Fibroblast of skin of left quadriceps (primary cell): ENCODE results near the gene RGL1.
"Not testable (repeated sequence)": the region's sequence is repeated elsewhere in the genome, so short reads cannot be mapped to it uniquely, and the experiment has no call there.

Source experiments
- DNase-seq, 2 experiments: peaks; one replicate each; pipeline ENCODE4 v3.0.0-alpha.2; 2013; ENCODE audit warnings: low read depth in 2 of 2

The RGL1 gene

DNA sequence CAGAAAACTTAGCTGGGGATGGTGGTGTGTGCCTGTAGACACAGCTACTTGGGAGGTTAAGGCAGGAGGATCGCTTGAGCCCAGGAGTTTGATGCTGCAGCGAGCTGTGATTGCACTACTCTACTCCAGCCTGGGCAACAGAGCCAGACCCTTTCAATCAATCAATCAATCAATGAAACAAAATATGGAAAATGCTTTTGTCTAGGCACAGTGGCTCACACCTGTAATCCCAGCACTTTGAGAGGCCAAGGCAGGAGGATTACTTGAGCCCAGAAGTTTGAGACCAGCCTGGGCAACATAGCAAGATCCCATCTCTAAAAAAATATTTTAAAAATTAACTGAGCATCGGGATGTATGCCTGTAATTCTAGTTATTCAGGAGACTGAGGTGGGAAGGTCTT, 19.0 kb upstream of the RGL1 start:
- DNase-seq, result not testable (repeated sequence)

DNA sequence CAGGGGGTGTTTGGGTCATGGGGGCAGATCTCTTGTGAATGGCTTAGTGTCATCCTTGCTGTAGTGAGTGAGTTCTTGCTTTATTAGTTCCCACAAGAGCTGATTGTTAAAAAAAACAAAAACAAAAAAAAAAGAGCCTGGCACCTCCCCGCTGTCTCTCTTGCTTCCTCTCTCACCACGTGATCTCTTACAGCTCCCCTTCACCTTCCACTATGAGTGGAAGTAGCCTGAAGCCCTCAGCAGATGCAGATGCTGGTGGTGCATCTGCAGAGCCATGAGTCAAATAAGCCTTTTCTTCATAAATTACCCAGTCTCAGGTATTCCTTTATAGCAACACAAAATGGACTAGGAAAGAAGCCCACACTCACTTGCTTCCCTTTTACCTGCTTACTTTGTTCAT, 17.2 kb upstream of the RGL1 start:
- DNase-seq, result no peak

DNA sequence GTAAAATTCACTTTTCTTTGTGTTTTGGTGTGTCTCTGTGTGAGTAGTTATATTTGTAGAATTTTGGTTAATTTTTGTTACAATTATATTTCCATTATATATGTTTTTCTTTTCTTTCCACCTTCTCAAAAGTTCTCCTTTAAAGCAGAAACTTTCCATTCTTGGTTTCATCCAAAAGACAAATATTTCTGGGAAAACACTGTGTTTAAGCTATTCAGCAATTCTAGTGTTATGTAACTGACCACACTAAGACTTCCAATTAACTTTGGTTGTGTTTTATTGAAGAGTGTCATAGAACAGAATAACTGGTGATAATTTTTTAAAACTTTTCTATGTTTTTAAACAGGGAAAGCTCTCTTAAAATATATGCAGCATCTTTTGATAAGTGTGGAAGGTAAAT, 13.6 kb upstream of the RGL1 start:
- DNase-seq, result no peak

DNA sequence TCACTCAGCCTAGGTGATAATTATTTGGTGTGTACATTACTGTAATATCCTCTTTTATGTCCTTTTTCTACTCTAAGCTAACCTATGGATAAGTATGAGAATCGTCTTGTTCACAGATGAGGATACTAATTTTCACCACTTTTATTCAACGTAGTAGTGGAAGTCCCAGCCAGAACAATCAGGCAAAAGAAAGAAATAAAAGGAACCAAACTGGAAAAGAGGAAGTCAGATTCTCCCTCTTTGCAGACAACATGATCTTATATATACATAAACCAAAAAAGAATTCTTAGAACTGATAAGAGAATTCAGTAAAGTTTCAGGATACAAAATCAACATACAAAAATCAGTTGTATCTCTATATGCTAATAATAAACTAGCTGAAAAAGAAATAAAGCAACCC, 12.6 kb upstream of the RGL1 start:
- DNase-seq, result no peak

DNA sequence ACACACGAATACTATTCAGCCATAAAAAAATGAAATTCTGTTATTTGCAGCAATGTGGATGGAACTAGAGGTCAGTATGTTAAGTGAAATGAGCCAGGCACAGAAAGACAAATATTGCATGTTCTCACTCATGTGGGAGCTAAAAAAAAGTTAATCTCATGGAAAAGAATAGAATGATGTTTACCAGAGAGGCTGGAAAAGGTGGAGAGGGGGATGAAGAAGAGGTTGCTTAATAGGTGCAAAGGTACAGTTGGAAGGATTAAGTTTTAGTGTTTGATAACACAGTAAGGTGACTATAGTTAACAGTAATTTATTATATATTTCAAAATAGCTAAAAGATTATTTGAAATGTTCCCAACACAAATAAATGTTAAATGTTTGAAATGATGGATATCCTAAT, 10.8 kb upstream of the RGL1 start:
- no peak for DNase-seq

DNA sequence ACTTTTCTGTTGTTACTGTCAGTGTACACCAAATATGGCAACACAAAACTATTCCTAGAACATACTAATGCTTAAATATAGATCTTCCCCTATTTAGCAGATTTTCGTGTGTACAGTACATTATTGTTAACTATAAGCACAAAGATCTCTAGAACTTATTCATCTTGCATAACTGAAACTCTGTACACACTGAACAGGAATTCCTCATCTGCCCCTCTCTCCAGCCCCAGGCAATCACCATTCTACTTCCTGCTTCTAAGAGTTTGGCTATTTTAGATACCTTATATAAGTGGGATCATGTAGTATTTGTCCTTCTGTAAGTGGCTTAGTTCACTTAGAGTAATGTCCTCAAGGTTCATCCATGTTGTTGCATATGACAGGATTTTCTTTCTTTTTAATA, 4.5 kb upstream of the RGL1 start:
- DNase-seq, result no peak

DNA sequence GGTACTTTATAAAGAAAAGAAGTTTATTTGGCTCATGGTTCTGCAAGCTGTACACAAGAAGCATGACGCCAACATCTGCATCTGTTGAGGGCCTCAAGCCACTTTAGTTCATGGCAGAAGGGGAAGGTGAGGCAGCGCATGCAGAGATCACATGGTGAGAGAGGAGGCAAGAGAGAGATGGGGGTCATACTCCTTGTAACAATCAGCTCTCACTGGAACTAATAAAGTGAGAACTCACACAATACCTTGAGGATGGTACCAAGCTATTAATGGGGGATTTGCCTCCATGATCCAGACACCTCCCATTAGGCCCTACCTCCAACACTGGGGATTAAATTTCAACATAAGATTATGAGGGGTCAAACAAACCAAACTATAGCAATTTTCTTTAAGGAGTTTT, 3.3 kb upstream of the RGL1 start:
- no peak for DNase-seq

DNA sequence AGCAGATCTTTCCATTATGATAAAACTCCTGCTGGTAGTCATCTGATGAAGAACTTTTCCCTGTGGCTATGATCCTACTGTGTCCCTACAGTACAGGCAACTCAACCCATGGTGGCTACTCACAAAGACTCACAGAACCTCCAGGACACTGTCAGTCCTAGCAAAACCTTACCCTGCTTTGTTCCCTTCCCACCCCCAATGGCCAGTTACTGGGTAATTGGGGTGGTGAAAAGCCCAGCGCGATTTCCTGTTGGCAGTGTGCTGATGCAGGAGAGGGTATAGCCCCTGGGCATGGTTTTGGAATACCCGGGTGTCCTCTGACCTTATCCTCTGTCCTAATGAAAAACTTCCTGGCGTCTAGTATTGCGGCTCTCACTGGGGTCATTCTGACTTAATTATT, 533 bp upstream of the RGL1 start:
- no peak for DNase-seq

DNA sequence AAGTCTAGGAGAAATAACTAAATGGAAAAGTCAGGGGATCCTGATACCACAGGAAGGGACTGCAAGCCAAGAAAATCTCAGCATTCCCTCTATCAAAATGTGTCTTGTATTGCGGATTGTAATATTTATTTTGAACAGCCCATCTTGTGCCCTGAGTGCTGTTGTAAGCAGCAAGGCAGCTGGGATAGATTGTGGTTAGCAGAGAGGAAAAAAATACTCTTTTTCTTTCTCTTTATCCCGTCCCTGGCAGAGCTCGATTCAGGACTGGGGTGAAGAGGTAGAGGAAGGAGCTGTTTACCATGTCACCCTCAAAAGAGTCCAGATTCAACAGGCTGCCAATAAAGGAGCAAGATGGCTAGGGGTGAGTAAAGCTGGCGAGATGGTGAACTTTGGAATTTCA, 1.2 kb downstream of the RGL1 start:
- DNase-seq, result peak in 1 of 2 experiments; percentile 33

DNA sequence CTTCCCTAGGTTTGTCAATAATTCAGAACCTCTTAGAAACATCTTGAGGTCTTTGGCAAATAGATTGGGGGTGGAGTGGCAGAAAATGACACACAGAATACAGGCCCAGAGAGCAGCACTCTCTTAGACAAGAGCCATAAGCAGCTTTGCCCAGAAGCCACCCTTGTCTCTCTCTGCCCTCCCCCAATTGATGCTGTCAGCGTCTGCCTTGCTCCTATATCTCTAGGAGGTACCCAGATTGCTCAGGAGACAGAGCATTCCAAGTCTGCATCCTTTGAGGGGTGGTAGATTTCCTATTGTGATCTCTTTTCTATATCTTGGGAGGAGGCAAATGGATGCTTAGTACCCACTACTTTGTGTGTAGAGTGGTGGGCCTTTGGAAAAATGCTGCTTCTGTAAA, 1.8 kb downstream of the RGL1 start:
- DNase-seq, result no peak

DNA sequence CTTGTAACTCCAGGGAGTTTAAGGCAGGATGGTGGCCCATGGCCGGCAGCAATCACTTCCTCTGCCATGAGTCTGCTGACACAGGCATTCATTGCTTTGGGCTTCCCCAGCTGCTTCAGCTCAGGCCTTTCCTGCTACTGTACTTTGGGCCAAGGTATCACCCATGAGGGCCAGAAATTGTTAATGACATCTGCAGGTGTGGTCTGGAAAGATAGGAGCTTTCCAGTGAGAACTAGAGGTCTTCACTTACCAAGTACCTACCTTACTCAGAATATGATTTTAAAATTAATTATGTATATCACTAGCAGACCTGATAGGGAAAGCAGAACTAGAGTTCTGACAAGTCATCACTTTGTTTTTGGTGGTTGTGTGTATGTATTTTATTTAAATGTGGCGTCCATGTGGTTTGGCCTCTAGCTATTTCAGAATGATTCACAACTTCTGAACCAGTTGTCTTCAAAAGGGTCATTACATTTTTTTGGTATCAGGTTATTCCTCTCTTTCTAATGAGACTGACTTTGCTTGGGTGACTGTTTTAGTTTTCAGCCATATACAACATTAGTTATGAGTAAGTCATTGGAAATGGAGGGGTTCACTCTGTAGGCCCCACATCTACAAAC, 2.7 kb downstream of the RGL1 start:
- peak in 1 of 2 experiments; percentile 49 for DNase-seq

DNA sequence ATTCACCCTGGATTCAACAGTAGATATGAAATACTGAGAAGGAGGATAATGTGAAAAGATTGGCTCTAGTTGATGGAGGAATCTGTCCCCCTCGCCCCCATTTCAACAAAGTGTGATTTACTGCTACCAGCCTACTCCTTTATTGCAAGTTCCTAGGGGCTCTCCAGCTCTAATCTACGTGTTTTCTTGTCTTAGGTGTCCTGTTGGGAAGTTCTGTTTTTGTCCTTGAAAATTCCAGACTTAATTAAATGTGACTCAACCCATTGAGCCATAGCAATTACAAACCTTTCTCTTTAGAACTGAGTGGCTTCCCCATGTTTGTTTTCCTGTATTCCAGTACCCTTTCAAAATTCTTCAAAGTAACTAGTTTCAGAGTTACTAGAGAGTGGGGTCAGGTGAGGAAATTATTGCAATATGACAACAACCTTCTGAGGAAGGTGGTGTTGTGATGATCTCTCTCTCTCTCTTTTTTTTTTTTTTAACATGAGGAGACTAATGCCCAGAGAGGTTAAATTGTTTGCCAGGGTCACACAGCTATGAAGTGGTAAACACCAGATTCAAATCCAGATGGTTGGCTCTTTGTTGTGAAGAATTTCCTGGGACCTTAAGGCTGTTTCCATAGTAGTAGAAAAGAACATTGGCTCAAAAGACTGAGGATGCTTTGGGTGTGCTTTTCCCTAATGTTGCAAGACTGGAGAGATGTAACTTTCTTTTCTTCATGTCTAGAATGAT, 3.5 kb downstream of the RGL1 start:
- DNase-seq, result no peak

DNA sequence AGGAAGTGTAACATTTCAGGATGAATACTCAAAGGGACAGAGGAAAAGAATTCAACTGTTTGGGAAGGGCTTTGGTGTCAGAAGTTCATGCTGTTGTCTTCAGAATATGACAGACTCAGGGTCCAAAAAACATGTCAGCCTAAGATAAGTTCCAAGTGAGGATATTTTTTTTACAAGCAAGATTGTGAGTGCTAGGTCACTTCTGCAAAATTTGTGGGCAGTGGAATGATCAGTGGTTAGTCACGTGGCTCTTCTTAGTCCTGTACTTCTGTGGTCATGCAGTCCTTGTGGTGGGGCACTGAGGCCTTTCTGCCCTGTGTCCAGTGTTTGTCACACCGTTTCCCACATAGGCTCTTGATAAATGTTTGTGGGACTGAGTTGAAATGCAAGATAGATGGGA, 5.2 kb downstream of the RGL1 start:
- no peak for DNase-seq

DNA sequence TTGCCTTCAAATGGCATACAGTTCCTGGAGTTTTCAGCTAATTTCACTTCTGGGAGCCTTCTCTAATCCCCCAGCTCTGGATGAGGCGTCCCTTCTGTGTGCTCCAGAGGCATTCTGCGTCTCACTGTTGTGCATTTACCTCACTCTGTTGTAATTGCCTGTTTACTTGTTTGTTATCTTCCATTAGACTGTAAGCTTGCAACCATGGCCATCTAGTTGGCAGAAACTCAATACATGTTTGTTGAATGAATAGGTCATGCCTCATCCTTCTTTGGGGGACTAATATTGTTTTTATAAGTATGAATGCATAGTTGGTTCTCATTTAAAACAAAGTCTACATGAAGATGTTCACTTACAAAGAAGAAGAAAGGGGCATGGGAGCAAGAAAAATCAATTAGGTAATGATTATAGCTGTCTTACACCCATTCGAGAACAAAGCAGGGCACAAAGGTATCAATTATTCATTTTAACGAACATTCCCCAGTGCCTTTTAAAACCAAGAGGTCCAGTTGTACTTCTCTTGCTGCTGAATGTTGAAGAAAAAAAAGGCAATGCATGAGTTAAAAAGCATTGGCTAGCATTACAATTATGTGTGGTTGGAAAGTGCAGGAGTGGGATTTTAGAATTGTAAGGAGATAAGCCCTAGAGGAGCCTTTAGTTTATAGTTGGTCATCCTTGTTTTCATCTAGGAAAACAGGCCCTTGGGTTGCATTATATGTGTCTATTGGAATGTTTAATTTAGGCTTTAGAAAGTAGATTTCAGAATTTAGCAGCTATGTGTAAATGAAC, 6.0 kb downstream of the RGL1 start:
- no peak for DNase-seq

DNA sequence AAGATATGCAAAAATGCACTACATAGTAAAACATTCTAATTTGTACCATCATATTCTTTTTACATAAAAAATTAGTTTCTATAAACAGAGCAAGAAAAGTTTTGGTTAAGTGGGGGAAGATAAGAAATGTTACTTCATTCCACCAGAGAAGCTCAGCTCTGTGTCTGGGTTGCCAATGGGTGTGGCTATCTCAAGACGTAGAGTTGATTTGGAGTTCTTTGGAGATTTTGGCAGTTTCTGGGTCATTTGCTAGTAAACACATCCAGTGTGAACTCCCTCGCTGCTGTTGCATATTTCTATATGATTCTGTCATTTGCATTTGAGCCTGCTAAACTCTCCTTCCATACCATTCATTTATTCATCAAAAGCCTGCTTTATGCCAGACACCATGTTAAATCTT, 7.2 kb downstream of the RGL1 start:
- no peak for DNase-seq

DNA sequence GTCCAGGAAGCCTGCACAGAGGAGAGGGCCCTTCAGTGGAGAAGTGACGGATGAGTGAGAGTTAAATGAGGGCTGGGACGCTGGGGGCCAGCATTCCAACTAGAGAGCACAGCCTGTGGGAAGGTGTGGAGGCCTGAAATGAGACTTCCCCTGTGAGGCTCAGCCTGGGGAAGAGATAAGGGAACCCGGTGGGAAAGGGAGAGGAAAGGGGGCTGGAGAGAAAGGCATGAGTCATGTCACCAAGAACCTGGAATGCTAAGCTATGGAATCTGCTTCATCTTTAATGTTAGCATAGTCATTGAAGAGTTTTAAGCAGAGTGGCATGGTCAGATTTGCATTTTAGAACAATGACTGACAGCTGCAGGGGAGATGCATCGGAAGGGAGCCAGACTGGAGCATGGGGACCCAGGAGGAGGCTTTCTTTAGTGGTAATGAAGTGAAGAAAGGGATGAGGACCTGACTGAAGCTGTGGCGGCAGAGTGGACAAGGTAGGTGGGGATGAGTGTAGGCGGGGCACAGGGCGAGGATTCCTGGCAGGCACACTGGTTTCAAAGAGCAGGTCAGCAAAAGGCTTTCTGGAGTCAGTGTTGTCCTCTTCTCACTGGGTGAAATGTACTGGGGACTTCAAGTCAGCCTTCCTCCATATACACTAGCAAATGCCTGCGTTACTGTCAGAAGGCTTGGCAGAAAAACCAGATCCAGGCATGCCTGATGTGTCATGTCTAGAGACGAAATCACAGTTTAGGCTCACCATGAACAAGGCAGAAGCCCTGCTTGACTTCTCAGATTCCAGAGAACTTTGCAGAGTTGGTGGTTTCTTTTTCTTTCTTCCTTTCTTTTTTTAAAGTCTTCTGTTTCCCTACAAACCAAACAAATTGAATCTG, 8.0 kb downstream of the RGL1 start:
- no peak for DNase-seq

DNA sequence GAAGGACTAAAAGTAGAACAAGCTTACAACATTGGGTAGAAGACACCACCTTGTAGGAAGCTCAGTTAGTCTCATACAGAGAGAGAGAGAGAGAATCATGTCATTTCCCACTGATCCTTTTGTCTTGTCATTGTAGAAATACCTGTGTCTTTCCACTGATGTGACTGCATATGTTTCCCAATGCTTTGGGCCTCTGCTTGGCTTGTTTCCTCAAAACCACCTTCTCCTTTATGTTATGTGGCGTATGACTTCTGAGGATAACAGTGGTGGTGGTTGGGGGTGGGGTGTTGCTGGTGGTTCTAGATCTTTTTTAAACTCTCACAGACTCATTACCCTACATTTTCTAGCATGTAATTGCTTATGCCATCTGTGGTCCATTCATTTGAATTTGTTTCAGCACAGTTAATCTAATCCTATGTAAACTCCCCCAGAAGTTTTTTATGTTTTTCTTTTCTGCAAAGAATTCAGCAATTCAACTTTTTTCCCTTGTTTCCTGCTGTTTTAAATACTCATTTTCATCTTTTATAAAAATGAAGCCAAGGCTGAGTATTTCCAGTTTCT, 9.3 kb downstream of the RGL1 start:
- no peak for DNase-seq

DNA sequence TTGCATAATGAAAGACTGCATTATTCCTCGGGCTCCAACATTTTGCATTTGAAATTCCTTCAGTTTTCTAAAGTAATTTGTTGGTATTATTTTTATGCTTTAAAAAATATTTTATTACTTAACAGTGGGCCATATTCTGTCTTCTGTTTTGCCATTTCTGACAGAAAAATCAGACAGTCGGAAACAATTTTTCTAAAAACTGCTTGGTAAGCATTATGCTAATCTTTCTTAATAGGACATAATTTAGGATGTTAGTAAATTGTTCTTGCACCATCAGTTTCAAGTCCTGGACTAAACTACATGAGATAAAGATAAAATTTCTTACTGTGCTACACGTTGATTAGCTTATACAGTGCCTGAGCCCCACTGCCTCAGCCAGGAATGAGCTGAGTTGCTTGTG, 11.2 kb downstream of the RGL1 start:
- DNase-seq, result no peak

DNA sequence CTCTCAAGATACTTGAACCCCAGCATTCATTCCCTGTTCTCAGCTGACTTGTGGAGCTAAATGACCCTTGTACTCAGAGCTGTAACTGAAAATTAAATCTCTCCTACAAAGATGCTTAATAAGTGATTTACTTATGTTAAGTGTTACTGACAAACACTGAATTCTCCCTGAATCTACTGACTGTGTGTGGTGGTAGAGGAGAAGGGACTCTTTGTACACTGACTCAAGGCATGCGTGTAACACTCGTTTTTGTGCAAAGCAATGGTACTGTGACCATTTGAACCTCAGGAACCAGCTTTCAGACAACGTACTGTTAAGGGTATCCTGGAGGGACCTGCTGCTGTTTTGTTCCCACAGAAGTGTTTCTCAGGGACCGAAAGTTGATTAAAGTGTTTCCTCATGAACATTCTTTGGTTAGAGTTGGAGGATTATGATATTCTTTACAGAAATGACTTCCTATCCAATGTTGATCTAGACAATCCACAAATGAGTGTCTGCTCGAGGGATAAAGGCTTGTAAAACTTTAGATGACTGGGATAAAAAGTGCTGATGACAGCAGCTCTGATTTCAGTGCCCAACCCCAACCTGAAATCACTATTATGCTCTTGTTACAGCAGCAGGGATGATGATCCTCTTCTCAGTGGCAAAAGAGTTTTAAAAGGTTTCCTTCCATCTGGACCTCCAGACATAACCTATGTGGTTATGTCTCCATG, 12.8 kb downstream of the RGL1 start:
- DNase-seq, result no peak

DNA sequence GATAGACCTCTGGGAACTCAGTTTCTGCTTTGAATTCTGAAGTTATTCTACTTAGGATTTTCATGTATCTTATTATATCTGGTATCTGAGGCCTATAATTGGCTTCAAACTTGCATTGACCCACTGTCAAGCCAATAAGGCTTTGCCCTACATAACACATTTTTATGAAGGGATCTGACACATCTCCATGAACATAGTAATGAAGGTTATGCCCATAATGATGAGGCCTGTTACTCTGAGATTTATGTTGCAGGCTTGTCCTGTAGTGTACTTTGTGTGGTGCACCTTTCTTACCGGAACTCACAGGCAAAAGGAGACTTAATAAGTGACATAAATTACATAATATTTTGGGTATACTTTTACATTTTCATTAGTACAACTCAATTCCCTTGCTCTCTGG, 14.1 kb downstream of the RGL1 start:
- no peak for DNase-seq

DNA sequence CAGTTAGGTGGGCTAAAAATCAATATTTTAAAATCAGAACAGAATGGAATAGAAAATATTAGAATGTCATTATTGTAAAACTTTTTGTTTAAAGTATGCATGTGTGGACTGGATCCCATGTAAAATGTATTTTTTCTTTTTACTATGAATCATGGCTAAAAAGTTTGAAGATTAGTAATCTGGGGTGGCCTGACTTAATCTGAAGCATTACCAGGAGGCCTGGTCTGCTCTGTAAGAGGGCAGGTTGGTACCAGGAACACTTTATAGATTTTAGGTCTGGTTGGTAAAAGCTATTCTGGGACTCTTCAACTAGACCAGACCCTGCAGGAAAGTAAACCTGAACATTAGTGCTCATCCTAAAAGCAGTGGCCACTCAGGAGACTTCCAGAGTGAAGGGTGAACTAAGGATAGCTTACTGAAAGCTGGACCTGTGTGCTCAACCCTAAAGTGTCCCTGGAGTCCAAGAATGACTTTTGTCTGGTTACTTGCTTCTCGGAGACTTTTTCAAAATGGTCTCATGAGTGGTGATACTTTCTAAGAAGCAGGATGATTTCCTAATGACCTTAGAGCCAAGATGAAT, 16.5 kb downstream of the RGL1 start:
- DNase-seq, result no peak
